Heart left ventricle (tissue), 13 donors: Measurements from ENCODE around the gene MARK3.

ENCODE experiments used
- CTCF ChIP-seq, 12 donors: fragments of 200-600 bp; sonication (generic) in 4 of 12; IDR thresholded peaks; one replicate each; pipeline versions ENCODE4 v1.5.0 to v1.8.0; 2018 to 2022; ENCODE audit warnings: antibody characterized with exemption in 12 of 12, mild to moderate bottlenecking in 5 of 12
- POLR2A ChIP-seq, 2 donors: fragments of 450-650 bp; IDR thresholded peaks; one replicate each; pipeline ENCODE4 v1.6.1; 2017; ENCODE audit warnings: antibody characterized with exemption in 2 of 2, mild to moderate bottlenecking in 2 of 2, moderate library complexity in 2 of 2
- donor health status: ischemic (EF 13 %, LVEDD 7.1; RV severe dilation, severe dysfunction).
- donor health status: DM: no; HTN: yes; CAD: no.
- donor health status: DM: no; HTN: no; CAD: no.
- donor health status: ischemic (EF 25% LVEDD 6.9; RV normal size, moderate dysfunction).
- donor health status: ischemic (EF 25% LVEDD 5.7; RV mildly dilated, moderate dysfunction).
- donor health status: ischemic (EF 35%, LVEDD 5.7; RV mildly dilated, moderate dysfunction).
- donor health status: nonischemic (EF 11% LVEDD 7.7; RV severe dilation, severe dysfunction).
- donor health status: DM: yes; HTN: yes; CAD: no.
- donor health status: PGD.
- donor health status: ischemic (EF 29% LVEDD 5.4; RV normal size, mild dysfunction).
- donor health status: nonischemic (EF 23%, LVEDD 6.1; RV moderate dilation, normal function).

- TF ChIP-seq CTCF (IDR thresholded peaks at IDR 0.05) (no peak), POLR2A (IDR thresholded peaks at IDR 0.05) (no peak)
Measured at GRCh38 chr14:103366741-103367140, 18.5 kb upstream of the MARK3 start.
